ENCODE results near the gene WNT9B. TPM values are rescaled to one million over a fixed set of nuclear protein-coding genes. Genes with fewer than 3 reads are reported as not detected.

WNT9B gene
- total RNA-seq, 1 experiment from 2014 or later: not detected

DNA sequence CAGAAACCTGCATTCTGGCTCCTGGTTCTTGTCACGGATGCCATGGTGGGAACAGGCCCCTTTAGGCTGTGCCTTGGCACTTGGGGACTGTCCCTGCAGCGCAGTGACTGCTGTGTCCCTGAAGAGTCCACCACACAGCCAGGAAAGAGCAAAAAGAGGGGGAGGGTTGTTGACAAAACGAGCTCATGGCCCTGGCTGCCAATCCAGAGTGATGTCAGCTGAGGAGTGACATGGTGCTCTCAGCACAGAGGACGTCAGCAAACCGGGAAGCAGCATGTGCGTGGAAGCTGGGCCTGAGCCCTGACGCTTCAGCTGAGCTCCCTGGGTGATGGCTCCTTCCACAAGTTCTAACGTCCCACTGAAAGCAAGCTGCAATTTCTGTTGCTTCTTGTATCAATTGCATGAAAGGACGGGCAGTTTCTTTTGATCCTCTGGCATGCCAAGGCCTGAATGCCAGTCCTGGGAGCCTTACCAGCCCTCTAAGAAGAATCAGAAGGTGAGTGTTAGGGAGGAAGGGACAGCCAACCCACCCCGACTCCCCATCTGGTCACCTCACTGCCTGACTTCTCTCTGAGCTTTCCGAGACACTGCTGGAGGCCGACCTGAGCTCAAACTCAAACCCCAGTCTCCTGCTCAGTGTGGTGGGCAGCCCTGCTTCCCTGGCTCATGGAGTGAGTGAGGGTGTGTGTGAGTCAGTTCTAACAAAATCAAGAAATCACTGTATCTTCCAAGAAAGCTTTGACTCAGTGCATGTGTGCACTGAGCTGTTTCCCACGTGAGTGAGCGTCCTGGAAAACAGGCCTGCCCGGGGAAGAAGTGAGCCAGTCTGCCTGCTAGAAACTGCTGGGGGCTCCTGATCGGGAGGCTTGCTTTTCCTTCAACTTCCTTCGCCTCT, 18.2 kb upstream of the WNT9B start:
- Histone ChIP-seq H3K36me3 (ENCODE audit: low read depth, low read length) (no peaks in the 10 kb centered on the region), H3K79me2 (ENCODE audit: low read length) (no peaks in the 10 kb centered on the region), H2AFZ (ENCODE audit: low read length) (peak overlapping the region; percentile 18; the same call in 1 of the 2 replicates), H3K9ac (ENCODE audit: low read length) (no peak overlapping the region), H3K4me1 (ENCODE audit: insufficient read depth, low read length) (peaks cover 9% of the 10 kb centered on the region; the same call in 1 of the 2 replicates), H3K9me2 (replicated peaks; ENCODE audit: low read length) (no peaks in the 10 kb centered on the region), H3K27me3 (ENCODE audit: low read length) (no peaks in the 10 kb centered on the region), H3F3A (ENCODE audit: low read length, unreplicated experiment) (no peaks in the 10 kb centered on the region), H3K27ac (ENCODE audit: low read length) (no peak overlapping the region), H3K4me3 (ENCODE audit: low read length) (no peak overlapping the region), H3K4me2 (ENCODE audit: low read length) (no peak overlapping the region), H3K9me3 (ENCODE audit: low read length) (no peaks in the 10 kb centered on the region), H4K20me1 (ENCODE audit: low read length) (no peaks in the 10 kb centered on the region)
- intact Hi-C loops (cut with micrococcal nuclease): no loop called here
- peak; percentile 59 for DNase-seq
- no TSS peak for BruUV-seq (replicated peaks)
- peak; percentile 70 for ATAC-seq
- CTCF ChIA-PET: interaction anchor here (0.5 to 1.0 kb wide), 3 partner anchors 9 to 113 kb away, joined by 3 to 9 read pairs (median 5); no protein-coding TSS in a partner anchor
- TF ChIP-seq, protein P1, sequence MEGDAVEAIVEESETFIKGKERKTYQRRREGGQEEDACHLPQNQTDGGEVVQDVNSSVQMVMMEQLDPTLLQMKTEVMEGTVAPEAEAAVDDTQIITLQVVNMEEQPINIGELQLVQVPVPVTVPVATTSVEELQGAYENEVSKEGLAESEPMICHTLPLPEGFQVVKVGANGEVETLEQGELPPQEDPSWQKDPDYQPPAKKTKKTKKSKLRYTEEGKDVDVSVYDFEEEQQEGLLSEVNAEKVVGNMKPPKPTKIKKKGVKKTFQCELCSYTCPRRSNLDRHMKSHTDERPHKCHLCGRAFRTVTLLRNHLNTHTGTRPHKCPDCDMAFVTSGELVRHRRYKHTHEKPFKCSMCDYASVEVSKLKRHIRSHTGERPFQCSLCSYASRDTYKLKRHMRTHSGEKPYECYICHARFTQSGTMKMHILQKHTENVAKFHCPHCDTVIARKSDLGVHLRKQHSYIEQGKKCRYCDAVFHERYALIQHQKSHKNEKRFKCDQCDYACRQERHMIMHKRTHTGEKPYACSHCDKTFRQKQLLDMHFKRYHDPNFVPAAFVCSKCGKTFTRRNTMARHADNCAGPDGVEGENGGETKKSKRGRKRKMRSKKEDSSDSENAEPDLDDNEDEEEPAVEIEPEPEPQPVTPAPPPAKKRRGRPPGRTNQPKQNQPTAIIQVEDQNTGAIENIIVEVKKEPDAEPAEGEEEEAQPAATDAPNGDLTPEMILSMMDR (conservative IDR thresholded peaks at IDR 0.05; ENCODE audit: low read depth, low read length): no peak
- POLR2A ChIA-PET (ENCODE audit: unreplicated experiment): interaction anchor here (0.6 to 0.7 kb wide), 2 partner anchors 21 to 74 kb away, joined by 3 to 4 read pairs; no protein-coding TSS in a partner anchor

DNA sequence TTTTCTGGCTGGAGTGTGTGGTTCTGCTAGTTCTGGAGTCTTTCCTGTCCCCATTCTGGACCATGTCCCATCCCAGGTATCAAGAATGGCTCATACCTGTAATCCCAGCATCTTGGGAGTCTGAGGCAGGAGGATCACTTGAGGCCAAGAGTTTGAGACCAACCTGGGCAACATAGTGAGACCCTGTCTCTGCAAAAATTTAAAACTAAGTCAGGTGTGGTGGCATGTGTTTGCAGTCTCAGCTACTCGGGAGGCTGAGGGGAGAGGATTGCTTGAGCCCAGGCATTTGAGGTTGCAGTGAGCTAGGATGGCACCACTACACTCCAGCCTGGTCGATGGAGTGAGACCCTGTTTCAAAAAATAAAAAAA, 17.6 kb upstream of the WNT9B start:
- no peak overlapping the region for H3K4me2 ChIP-seq (ENCODE audit: low read length)
- H3K9me2 ChIP-seq (replicated peaks; ENCODE audit: low read length): no peaks in the 10 kb centered on the region
- no peaks in the 10 kb centered on the region for H3F3A ChIP-seq (ENCODE audit: low read length, unreplicated experiment)
- peaks cover 9% of the 10 kb centered on the region; the same call in 1 of the 2 replicates for H3K4me1 ChIP-seq (ENCODE audit: insufficient read depth, low read length)
- 0 out of 2 replicates have a peak overlapping the region, but pooled peaks have one; percentile 18 for H2AFZ ChIP-seq (ENCODE audit: low read length)
- ATAC-seq (no peak), DNase-seq (no peak)
- H3K36me3 ChIP-seq (ENCODE audit: low read depth, low read length): no peaks in the 10 kb centered on the region
- TF ChIP-seq, protein P1 (conservative IDR thresholded peaks at IDR 0.05; ENCODE audit: low read depth, low read length): no peak
- TF ChIP-seq EZH2 (IDR thresholded peaks at IDR 0.05; ENCODE audit: low read length, unreplicated experiment): no peak
- TF ChIP-seq EZH2phosphoT487 (IDR thresholded peaks at IDR 0.05; ENCODE audit: borderline replicate concordance, low read length): no peak
- no peaks in the 10 kb centered on the region for H3K27me3 ChIP-seq (ENCODE audit: low read length)
- ChIA-PET CTCF (interaction anchor here (0.6 to 1.0 kb wide), 2 partner anchors 8 to 11 kb away, joined by 3 to 5 read pairs; no protein-coding TSS in a partner anchor), POLR2A (ENCODE audit: unreplicated experiment) (interaction anchor here (0.6 to 0.7 kb wide), 2 partner anchors 21 to 75 kb away, joined by 3 to 4 read pairs; no protein-coding TSS in a partner anchor)
- no peaks in the 10 kb centered on the region for H3K79me2 ChIP-seq (ENCODE audit: low read length)
- no peaks in the 10 kb centered on the region for H4K20me1 ChIP-seq (ENCODE audit: low read length)
- no peak overlapping the region for H3K9ac ChIP-seq (ENCODE audit: low read length)
- intact Hi-C loops (cut with micrococcal nuclease): no loop called here
- H3K9me3 ChIP-seq (ENCODE audit: low read length): no peaks in the 10 kb centered on the region
- no TSS peak for BruUV-seq (replicated peaks)
- no peak overlapping the region for H3K4me3 ChIP-seq (ENCODE audit: low read length)
- no peak overlapping the region for H3K27ac ChIP-seq (ENCODE audit: low read length)

DNA sequence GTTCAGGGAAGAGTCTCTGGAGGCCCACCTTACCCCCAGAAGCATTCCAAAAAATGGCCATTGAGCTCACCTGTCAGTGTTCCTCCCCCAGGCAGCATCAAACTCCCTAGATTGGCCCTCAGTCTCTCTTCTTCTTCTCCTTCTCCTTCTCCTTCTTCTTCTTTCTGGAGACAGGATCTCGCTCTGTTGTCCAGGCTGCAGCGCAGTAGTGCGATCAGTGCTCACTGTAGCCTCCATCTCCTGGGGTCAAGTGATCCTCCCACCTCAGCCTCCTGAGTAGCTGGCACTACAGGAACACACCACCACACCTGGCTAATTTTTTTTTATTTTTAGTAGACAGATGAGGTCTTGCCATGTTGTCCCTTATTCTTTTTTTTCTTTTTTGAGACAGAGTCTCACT, 16.5 kb upstream of the WNT9B start:
- no peak overlapping the region for H3K4me3 ChIP-seq (ENCODE audit: low read length)
- no peak for TF ChIP-seq EZH2phosphoT487 (IDR thresholded peaks at IDR 0.05; ENCODE audit: borderline replicate concordance, low read length)
- TF ChIP-seq, protein P1 (conservative IDR thresholded peaks at IDR 0.05; ENCODE audit: low read depth, low read length): no peak
- TF ChIP-seq EZH2 (IDR thresholded peaks at IDR 0.05; ENCODE audit: low read length, unreplicated experiment): no peak
- H3K79me2 ChIP-seq (ENCODE audit: low read length): no peaks in the 10 kb centered on the region
- no peak overlapping the region for H2AFZ ChIP-seq (ENCODE audit: low read length)
- CTCF ChIA-PET: no interaction called here
- no peak overlapping the region for H3K4me2 ChIP-seq (ENCODE audit: low read length)
- H4K20me1 ChIP-seq (ENCODE audit: low read length): no peaks in the 10 kb centered on the region
- H3K27me3 ChIP-seq (ENCODE audit: low read length): no peaks in the 10 kb centered on the region
- H3F3A ChIP-seq (ENCODE audit: low read length, unreplicated experiment): no peaks in the 10 kb centered on the region
- DNase-seq (no peak), ATAC-seq (no peak)
- peaks cover 9% of the 10 kb centered on the region; the same call in 1 of the 2 replicates for H3K4me1 ChIP-seq (ENCODE audit: insufficient read depth, low read length)
- H3K9me3 ChIP-seq (ENCODE audit: low read length): no peaks in the 10 kb centered on the region
- no TSS peak for BruUV-seq (replicated peaks)
- POLR2A ChIA-PET (ENCODE audit: unreplicated experiment): no interaction called here
- no peak overlapping the region for H3K27ac ChIP-seq (ENCODE audit: low read length)
- H3K9ac ChIP-seq (ENCODE audit: low read length): no peak overlapping the region
- intact Hi-C loops (cut with micrococcal nuclease): no loop called here
- H3K9me2 ChIP-seq (replicated peaks; ENCODE audit: low read length): no peaks in the 10 kb centered on the region
- no peaks in the 10 kb centered on the region for H3K36me3 ChIP-seq (ENCODE audit: low read depth, low read length)
